Neuron (in vitro differentiated cells): Measurements from ENCODE around the gene ZBTB25.

ENCODE experiments used
- H2AFZ ChIP-seq: one replicate; pipeline ENCODE4 v1.6.1; 2013; ENCODE audit warnings: low read depth, mild to moderate bottlenecking, inconsistent platforms, low read length, moderate library complexity
- H3K27me3 ChIP-seq: one replicate; pipeline ENCODE4 v1.6.1; 2013; ENCODE audit warnings: low read length; ENCODE audit not compliant: insufficient read depth
- H3K36me3 ChIP-seq: one replicate; pipeline ENCODE4 v1.6.1; 2013; ENCODE audit warnings: low read length; ENCODE audit not compliant: insufficient read depth
- H3K4me1 ChIP-seq: one replicate; pipeline ENCODE4 v1.6.1; 2013; ENCODE audit warnings: low read length; ENCODE audit not compliant: insufficient read depth
- H3K4me3 ChIP-seq: 2 replicates; pipeline ENCODE4 v1.5.1; 2013; ENCODE audit warnings: mild to moderate bottlenecking, low read length, moderate library complexity
- H3K9me3 ChIP-seq: one replicate; pipeline ENCODE4 v1.6.1; 2013; ENCODE audit warnings: low read length

Gene ZBTB25

DNA sequence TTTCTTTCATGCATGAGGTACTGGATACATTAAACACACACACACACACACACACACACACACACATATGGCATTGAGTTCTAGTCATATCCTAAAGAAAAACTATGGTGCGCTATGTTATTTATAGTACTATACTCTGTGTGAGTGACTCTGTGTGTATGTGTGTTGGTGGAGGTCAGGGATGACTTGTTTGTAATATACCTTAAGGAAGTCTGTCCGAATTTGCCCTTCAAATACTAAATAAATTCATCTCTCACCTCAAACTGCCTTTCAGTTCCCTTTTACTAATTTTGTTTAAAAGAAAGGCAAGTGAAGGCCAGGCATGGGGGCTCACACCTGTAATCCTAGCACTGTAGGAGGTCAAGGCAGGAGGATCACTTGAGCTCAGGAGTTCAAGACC lies 40.4 kb downstream of the ZBTB25 start:
- no peaks in the 10 kb centered on the region for H3K27me3 ChIP-seq
- peaks cover 16% of the 10 kb centered on the region for H3K4me1 ChIP-seq
- H3K9me3 ChIP-seq = no peaks in the 10 kb centered on the region
- H2AFZ ChIP-seq = no peak overlapping the region
- no peak overlapping the region for H3K4me3 ChIP-seq
- H3K36me3 ChIP-seq = no peaks in the 10 kb centered on the region

GRCh38 chr14:64461221-64461620 lies 42.4 kb downstream of the ZBTB25 start:
- no peaks in the 10 kb centered on the region for H3K27me3 ChIP-seq
- peaks cover 16% of the 10 kb centered on the region for H3K4me1 ChIP-seq
- H3K36me3 ChIP-seq = no peaks in the 10 kb centered on the region
- H2AFZ ChIP-seq = no peak overlapping the region
- H3K4me3 ChIP-seq = no peak overlapping the region
- H3K9me3 ChIP-seq = no peaks in the 10 kb centered on the region

- H2AFZ ChIP-seq = no peak overlapping the region
- peaks cover 14% of the 10 kb centered on the region for H3K36me3 ChIP-seq
- no peak overlapping the region for H3K4me3 ChIP-seq
- no peaks in the 10 kb centered on the region for H3K9me3 ChIP-seq
- no peaks in the 10 kb centered on the region for H3K27me3 ChIP-seq
- H3K4me1 ChIP-seq = peaks cover 2% of the 10 kb centered on the region
These were observed 44.1 kb downstream of the ZBTB25 start for GRCh38 chr14:64459405-64460136.

GRCh38 chr14:64454671-64455070 lies 49.0 kb downstream of the ZBTB25 start:
- Histone ChIP-seq H3K27me3 (no peaks in the 10 kb centered on the region), H3K36me3 (peaks cover 35% of the 10 kb centered on the region)

GRCh38 chr14:64450255-64450654 lies 53.4 kb downstream of the ZBTB25 start:
- Histone ChIP-seq H3K9me3 (no peaks in the 10 kb centered on the region), H2AFZ (no peak overlapping the region)

More at GRCh38 chr14:64454671-64455070, 49.0 kb downstream of the ZBTB25 start:
- no peak overlapping the region for H3K4me3 ChIP-seq
- H2AFZ ChIP-seq = no peak overlapping the region
- no peaks in the 10 kb centered on the region for H3K9me3 ChIP-seq
- H3K4me1 ChIP-seq = no peaks in the 10 kb centered on the region

DNA sequence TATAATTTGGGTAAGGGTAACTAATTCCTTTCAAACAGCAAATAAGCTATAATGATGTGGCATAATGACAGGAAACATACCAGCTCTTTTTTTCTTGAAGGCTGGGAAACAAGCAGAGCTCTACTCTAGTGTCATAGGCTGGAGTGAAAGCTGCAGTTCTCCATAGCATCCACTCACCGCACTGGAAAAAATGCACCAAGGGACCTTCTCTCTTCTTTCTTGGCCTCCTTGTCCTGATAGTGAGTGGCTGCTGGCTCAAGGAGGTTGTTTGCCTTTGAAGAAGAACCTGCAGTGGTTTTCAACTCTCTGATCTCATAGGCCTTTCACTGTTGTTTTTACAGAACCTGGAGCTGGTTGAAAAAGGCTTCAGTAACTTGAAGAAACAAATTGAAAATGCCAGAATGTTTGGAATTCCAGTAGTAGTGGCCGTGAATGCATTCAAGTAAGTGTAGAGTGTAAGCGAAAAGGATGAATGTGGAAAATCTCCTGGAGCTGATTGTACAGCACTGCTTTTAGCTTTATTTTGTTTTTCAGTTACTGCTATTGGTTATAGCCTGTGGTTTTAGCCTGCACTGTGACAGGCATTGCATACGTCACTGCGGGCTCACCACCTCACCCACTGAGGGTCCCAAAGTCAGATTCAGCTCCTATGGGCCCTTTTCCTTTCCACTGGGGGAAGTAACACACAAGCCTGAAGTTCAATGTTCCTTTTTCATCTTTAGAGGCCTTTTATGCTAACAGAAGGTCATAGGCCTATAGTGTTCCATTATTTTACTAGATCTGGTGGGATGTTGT lies 55.6 kb downstream of the ZBTB25 start:
- Histone ChIP-seq H2AFZ (no peak overlapping the region), H3K36me3 (peaks cover 40% of the 10 kb centered on the region), H3K9me3 (no peaks in the 10 kb centered on the region), H3K4me1 (peaks cover 2% of the 10 kb centered on the region), H3K27me3 (no peaks in the 10 kb centered on the region), H3K4me3 (no peak overlapping the region)

More at GRCh38 chr14:64450255-64450654, 53.4 kb downstream of the ZBTB25 start:
- Histone ChIP-seq H3K4me1 (peaks cover 2% of the 10 kb centered on the region), H3K36me3 (peaks cover 41% of the 10 kb centered on the region), H3K27me3 (no peaks in the 10 kb centered on the region), H3K4me3 (no peak overlapping the region)

DNA sequence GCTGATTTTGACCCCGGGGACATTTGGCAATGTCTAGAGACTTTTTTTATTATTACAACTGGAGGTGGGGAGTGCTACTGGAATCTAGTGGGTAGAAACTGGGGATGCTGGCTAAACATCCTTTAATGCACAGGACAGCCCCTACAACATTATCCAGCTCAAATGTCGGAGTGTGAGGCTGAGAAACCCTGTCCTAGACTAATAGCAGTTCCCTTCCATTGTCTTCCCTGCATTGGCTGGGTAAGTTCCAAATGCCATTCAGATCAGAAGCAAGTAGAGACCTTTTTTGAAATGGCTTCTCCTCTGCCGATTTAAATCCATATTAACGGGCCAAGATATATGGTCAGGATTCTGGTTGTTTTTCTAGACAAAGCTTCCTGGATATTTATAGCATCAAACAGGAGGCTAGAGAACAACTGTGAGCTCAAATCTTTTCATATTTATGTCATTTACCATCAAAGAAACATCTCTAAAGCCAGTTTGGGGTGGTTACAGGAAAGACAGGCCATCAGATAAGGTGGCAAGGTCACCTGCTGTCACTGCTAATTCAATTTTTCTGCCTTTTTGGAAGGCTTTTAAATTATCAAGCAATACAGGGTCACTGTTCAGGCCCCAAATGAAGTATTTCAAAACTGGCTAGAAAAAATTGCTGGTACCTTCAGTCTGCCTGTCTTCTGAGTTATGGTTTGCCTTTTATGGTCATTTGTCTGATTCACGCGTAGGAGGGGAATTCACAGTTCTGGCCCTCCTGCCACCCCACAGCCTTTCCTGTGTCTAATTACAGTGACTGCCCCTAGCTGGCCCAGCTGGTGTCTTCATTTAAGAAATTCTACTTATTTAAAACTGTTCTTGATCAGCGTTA lies 58.4 kb downstream of the ZBTB25 start:
- H3K36me3 ChIP-seq = peaks cover 53% of the 10 kb centered on the region
- H2AFZ ChIP-seq = no peak overlapping the region
- no peak overlapping the region for H3K4me3 ChIP-seq
- H3K9me3 ChIP-seq = no peaks in the 10 kb centered on the region
- no peaks in the 10 kb centered on the region for H3K27me3 ChIP-seq
- peaks cover 2% of the 10 kb centered on the region for H3K4me1 ChIP-seq

- H3K4me1 ChIP-seq = peaks cover 2% of the 10 kb centered on the region
- peaks cover 50% of the 10 kb centered on the region for H3K36me3 ChIP-seq
- no peak overlapping the region for H3K4me3 ChIP-seq
- no peaks in the 10 kb centered on the region for H3K27me3 ChIP-seq
- H2AFZ ChIP-seq = no peak overlapping the region
- no peaks in the 10 kb centered on the region for H3K9me3 ChIP-seq
These were observed 59.5 kb downstream of the ZBTB25 start for GRCh38 chr14:64444140-64444539.

DNA sequence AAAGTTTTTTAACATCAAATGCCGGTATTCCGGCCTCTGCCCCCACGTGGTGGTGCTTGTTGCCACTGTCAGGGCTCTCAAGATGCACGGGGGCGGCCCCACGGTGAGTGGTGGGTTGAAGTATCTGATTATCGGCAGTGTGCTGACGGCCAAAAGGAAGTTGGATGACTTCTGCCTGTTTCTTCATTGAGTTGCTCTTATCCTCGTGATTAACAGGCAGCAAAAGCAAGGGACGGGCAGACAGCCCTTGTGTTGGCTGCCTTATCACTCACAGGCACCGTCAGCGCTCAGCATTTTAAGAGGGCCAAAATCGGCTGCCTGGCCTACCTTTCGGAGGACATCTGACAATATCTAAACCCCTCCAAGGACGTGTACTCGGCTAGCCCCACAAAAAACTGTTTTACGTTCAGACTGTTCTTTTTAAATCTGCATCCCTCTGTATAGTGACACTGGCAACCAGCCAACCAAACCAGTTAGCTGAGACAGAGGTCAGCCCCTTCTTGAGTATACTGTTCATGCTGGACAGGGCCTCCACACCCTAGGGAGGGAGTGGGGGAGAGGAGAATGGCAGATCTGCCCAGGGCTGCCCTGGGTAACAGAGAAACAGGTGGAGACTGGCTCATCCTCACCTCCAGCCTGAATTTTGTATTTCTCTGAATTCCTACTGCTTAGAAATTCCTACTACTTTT lies 61.2 kb downstream of the ZBTB25 start:
- peaks cover 59% of the 10 kb centered on the region for H3K36me3 ChIP-seq

DNA sequence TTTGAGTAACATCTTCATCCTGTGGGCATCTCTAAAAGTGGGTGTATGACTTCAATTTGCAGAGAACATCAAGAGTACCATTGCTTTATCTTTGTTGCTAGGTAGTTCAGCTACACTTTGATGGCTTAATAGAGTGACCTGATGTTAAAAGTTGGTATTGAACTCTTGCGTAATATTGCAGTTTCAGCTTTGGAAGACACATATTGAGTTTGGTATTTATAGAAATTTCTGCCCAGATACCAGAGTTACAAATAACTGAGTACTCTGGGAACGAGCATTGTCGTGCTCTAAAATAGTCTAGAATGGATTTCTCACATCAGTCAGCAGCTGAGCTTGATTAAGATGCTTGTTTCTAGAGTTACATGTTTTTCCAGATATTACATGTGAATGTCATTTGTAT lies 63.1 kb downstream of the ZBTB25 start:
- peaks cover 2% of the 10 kb centered on the region for H3K4me1 ChIP-seq
- no peaks in the 10 kb centered on the region for H3K9me3 ChIP-seq
- H3K36me3 ChIP-seq = peaks cover 68% of the 10 kb centered on the region
- H3K27me3 ChIP-seq = no peaks in the 10 kb centered on the region
- no peak overlapping the region for H3K4me3 ChIP-seq
- H2AFZ ChIP-seq = no peak overlapping the region

More for the DNA sequence above, 61.2 kb downstream of the ZBTB25 start:
- Histone ChIP-seq H3K27me3 (no peaks in the 10 kb centered on the region), H2AFZ (no peak overlapping the region), H3K4me3 (no peak overlapping the region), H3K9me3 (no peaks in the 10 kb centered on the region), H3K4me1 (peaks cover 2% of the 10 kb centered on the region)

- peaks cover 62% of the 10 kb centered on the region for H3K36me3 ChIP-seq
- H3K27me3 ChIP-seq = no peaks in the 10 kb centered on the region
- no peaks in the 10 kb centered on the region for H3K9me3 ChIP-seq
- H3K4me3 ChIP-seq = no peak overlapping the region
- H2AFZ ChIP-seq = no peak overlapping the region
- H3K4me1 ChIP-seq = no peaks in the 10 kb centered on the region
These were observed 64.5 kb downstream of the ZBTB25 start for GRCh38 chr14:64439141-64439540.

DNA sequence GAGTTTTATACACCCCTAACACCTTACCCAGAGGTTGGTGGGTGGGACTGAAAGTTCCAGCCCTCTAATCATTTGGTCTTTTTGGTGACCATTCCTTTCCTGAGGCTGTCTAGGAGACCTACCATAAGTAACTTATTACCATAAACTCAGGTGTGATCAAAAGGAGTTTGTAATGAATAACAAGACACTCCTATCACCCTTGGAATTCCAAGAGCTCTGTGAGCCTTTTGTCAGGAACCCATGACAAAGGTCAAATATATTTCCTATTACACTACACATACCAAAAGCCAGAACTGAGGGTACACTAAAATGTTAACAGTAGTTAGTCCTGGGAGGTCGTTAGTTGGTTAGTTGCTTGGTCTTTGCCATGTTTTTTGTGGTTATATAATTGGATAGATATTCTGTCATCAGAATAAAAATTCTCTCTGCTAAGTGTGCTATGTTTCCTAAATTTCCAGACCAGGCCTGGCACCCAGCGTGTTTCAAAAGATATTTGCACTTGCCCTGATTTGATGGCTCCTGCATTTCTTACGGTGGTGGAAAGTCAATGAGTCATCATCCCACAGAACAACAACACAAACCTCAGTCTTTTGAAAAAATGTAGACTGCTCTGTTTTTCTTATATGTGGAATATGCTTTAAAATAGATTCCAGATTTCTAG lies 65.3 kb downstream of the ZBTB25 start:
- Histone ChIP-seq H3K4me1 (no peaks in the 10 kb centered on the region), H3K27me3 (no peaks in the 10 kb centered on the region), H3K4me3 (no peak overlapping the region), H3K36me3 (peaks cover 59% of the 10 kb centered on the region), H3K9me3 (no peaks in the 10 kb centered on the region), H2AFZ (no peak overlapping the region)
